ENCODE data around the gene C19orf12.

C19orf12 gene

GRCh38 chr19:29714953-29715700 lies at the start of gene C19orf12:
Gene C19orf12, minus strand, starts transcription at chr19:29715261. Its CDS starts 6,848 bp downstream, at chr19:29708413.
- DNase-seq (ENCODE audit: low read depth): peak; percentile 38

GRCh38 chr19:29764361-29764760 lies 49.3 kb upstream of the C19orf12 start:
- DNase-seq (ENCODE audit: low read depth): no peak

- DNase-seq (ENCODE audit: low read depth): no peak
Observed at GRCh38 chr19:29763196-29763595, 48.1 kb upstream of the C19orf12 start.

GRCh38 chr19:29761575-29762232 lies 46.6 kb upstream of the C19orf12 start:
- no peak for DNase-seq (ENCODE audit: low read depth)

GRCh38 chr19:29760752-29761502 lies 45.9 kb upstream of the C19orf12 start:
- DNase-seq (ENCODE audit: low read depth): no peak

- DNase-seq (ENCODE audit: low read depth): no peak
Observed at GRCh38 chr19:29759359-29759758, 44.3 kb upstream of the C19orf12 start.

- DNase-seq (ENCODE audit: low read depth): no peak
Observed at GRCh38 chr19:29758863-29759262, 43.8 kb upstream of the C19orf12 start.

- DNase-seq (ENCODE audit: low read depth): no peak
Observed at GRCh38 chr19:29757551-29757950, 42.5 kb upstream of the C19orf12 start.

GRCh38 chr19:29753934-29754305 lies 38.9 kb upstream of the C19orf12 start:
- no peak for DNase-seq (ENCODE audit: low read depth)

GRCh38 chr19:29753190-29753933 lies 38.3 kb upstream of the C19orf12 start:
- no peak for DNase-seq (ENCODE audit: low read depth)

- no peak for DNase-seq (ENCODE audit: low read depth)
Observed at GRCh38 chr19:29752450-29753025, 37.5 kb upstream of the C19orf12 start.

GRCh38 chr19:29751932-29752331 lies 36.9 kb upstream of the C19orf12 start:
- DNase-seq (ENCODE audit: low read depth): no peak

GRCh38 chr19:29750001-29750400 lies 34.9 kb upstream of the C19orf12 start:
- no peak for DNase-seq (ENCODE audit: low read depth)

GRCh38 chr19:29748996-29749849 lies 34.2 kb upstream of the C19orf12 start:
- no peak for DNase-seq (ENCODE audit: low read depth)

- no peak for DNase-seq (ENCODE audit: low read depth)
Observed at GRCh38 chr19:29745253-29745652, 30.2 kb upstream of the C19orf12 start.

- no peak for DNase-seq (ENCODE audit: low read depth)
Observed at GRCh38 chr19:29743681-29744080, 28.6 kb upstream of the C19orf12 start.

GRCh38 chr19:29741776-29742175 lies 26.7 kb upstream of the C19orf12 start:
- DNase-seq (ENCODE audit: low read depth): no peak

- DNase-seq (ENCODE audit: low read depth): no peak
Observed at GRCh38 chr19:29741226-29741625, 26.2 kb upstream of the C19orf12 start.

- DNase-seq (ENCODE audit: low read depth): no peak
Observed at GRCh38 chr19:29737461-29738000, 22.5 kb upstream of the C19orf12 start.

GRCh38 chr19:29735829-29736228 lies 20.8 kb upstream of the C19orf12 start:
- DNase-seq (ENCODE audit: low read depth): no peak

All from stimulated activated CD8-positive, alpha-beta memory T cell treated with anti-CD3 and anti-CD28 coated beads, Interleukin-15, amount 100 ng/mL, for 24 hours (primary cell).